ENCODE measurements around the gene CNNM3.
"Not testable (repeated sequence)": the region's sequence is repeated elsewhere in the genome, so short reads cannot be mapped to it uniquely, and the experiment has no call there.

DNA sequence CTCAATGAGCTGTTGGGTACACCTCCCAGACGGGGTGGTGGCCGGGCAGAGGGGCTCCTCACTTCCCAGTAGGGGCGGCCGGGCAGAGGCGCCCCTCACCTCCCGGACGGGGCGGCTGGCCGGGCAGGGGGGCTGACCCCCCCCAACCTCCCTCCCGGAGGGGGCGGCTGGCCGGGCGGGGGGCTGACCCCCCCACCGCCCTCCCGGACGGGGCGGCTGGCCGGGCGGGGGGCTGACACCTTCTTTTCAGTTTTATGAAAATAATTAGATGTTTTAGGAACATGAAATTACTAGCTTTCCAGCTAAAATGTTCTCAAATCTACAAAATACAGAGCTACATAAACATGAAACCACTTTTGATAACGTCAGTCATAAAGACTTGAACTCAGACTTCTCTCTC, 10.1 kb upstream of the CNNM3 start:
- TF ChIP-seq, protein P1, sequence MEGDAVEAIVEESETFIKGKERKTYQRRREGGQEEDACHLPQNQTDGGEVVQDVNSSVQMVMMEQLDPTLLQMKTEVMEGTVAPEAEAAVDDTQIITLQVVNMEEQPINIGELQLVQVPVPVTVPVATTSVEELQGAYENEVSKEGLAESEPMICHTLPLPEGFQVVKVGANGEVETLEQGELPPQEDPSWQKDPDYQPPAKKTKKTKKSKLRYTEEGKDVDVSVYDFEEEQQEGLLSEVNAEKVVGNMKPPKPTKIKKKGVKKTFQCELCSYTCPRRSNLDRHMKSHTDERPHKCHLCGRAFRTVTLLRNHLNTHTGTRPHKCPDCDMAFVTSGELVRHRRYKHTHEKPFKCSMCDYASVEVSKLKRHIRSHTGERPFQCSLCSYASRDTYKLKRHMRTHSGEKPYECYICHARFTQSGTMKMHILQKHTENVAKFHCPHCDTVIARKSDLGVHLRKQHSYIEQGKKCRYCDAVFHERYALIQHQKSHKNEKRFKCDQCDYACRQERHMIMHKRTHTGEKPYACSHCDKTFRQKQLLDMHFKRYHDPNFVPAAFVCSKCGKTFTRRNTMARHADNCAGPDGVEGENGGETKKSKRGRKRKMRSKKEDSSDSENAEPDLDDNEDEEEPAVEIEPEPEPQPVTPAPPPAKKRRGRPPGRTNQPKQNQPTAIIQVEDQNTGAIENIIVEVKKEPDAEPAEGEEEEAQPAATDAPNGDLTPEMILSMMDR (IDR thresholded peaks at IDR 0.05; ENCODE audit: low read depth, low read length), result not testable (repeated sequence)
- not testable (repeated sequence) for TF ChIP-seq POLR2A (IDR thresholded peaks at IDR 0.05; ENCODE audit: extremely low read depth, insufficient read length); MYC (IDR thresholded peaks at IDR 0.05; ENCODE audit: low read depth, low read length)
- TF ChIP-seq, protein P2, sequence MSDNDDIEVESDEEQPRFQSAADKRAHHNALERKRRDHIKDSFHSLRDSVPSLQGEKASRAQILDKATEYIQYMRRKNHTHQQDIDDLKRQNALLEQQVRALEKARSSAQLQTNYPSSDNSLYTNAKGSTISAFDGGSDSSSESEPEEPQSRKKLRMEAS (IDR thresholded peaks at IDR 0.05; ENCODE audit: low read depth, low read length), result not testable (repeated sequence)

All from NB4 (cell line).